IMR-90 (cell line): ENCODE results near the gene DNAJC28. TPM values are rescaled to one million over a fixed set of nuclear protein-coding genes. Genes with fewer than 3 reads are reported as not detected.

Experiments used
- ATAC-seq: fragments of 200-7000 bp; cut with Tn5 transposase; 2 replicates; pipeline ENCODE4 v1.9.1; 2020; ENCODE audit warnings: low read depth, mild to moderate bottlenecking, moderate library complexity
- BruUV-seq: library from RNA; stranded (reverse); fragments of 400-500 nt; replicated peaks from 2 replicates; lab custom pipeline; 2021; lab: Mats Ljungman, UMichigan
- CTCF ChIA-PET: fragments of 300-600 bp; formaldehyde crosslinking; extraction: SDS; loops from one replicate; lab custom pipeline; 2021; ENCODE audit warnings: antibody characterized with exemption; lab: Yijun Ruan, JAX
- POLR2A ChIA-PET: fragments of 300-600 bp; sonication (Branson Sonifier 250); formaldehyde crosslinking; loops from one replicate; lab custom pipeline; 2022; ENCODE audit warnings: antibody characterized with exemption; ENCODE audit not compliant: unreplicated experiment; lab: Charles Lee
- DNase-seq: peaks from one replicate; pipeline ENCODE4 v3.0.0; 2013
- H2AFZ ChIP-seq: replicated peaks from 2 replicates; pipeline ENCODE3; 2013; ENCODE audit warnings: low read length, mild to moderate bottlenecking; ENCODE audit not compliant: poor library complexity
- H2AK5ac ChIP-seq: 2 replicates; pipeline ENCODE4 v1.6.1; 2013; ENCODE audit warnings: low read depth, low read length, inconsistent platforms
- H2AK9ac ChIP-seq: replicated peaks from 2 replicates; pipeline ENCODE3; 2013; ENCODE audit warnings: mild to moderate bottlenecking, low read depth, low read length, moderate library complexity; ENCODE audit not compliant: poor library complexity
- H2BK120ac ChIP-seq: 2 replicates; pipeline ENCODE4 v1.6.1; 2013; ENCODE audit warnings: low read depth, low read length, inconsistent platforms
- H2BK15ac ChIP-seq: 3 replicates; pipeline ENCODE4 v1.6.1; 2013; ENCODE audit warnings: low read depth, low read length, inconsistent platforms
- H2BK20ac ChIP-seq: 2 replicates; pipeline ENCODE4 v1.6.1; 2013; ENCODE audit warnings: low read depth, mild to moderate bottlenecking, inconsistent platforms, low read length, moderate library complexity
- H2BK5ac ChIP-seq: 2 replicates; pipeline ENCODE4 v1.6.1; 2013; ENCODE audit warnings: mild to moderate bottlenecking, low read depth, low read length, inconsistent platforms; ENCODE audit not compliant: poor library complexity, severe bottlenecking
- H3K14ac ChIP-seq: replicated peaks from 2 replicates; pipeline ENCODE4 v1.6.1; 2013; ENCODE audit warnings: low read depth, low read length, inconsistent platforms
- H3K18ac ChIP-seq: 2 replicates; pipeline ENCODE4 v1.6.1; 2013; ENCODE audit warnings: low read depth, low read length, control low read depth
- H3K23ac ChIP-seq: 2 replicates; pipeline ENCODE4 v1.6.1; 2013; ENCODE audit warnings: low read depth, low read length, inconsistent platforms
- H3K27ac ChIP-seq: 2 replicates; pipeline ENCODE4 v1.5.1; 2013; ENCODE audit warnings: mild to moderate bottlenecking, control low read depth, low read length; ENCODE audit not compliant: insufficient read depth
- H3K27me3 ChIP-seq: 2 replicates; pipeline ENCODE4 v1.6.1; 2013; ENCODE audit warnings: low read length; ENCODE audit not compliant: control insufficient read depth, insufficient read depth
- H3K36me3 ChIP-seq: 2 replicates; pipeline ENCODE4 v1.6.1; 2013; ENCODE audit warnings: low read length, mixed read lengths; ENCODE audit not compliant: control insufficient read depth, insufficient read depth
- H3K4ac ChIP-seq: 2 replicates; pipeline ENCODE4 v1.6.1; 2013; ENCODE audit warnings: low read depth, low read length, inconsistent platforms
- H3K4me1 ChIP-seq: 2 replicates; pipeline ENCODE4 v1.6.1; 2013; ENCODE audit warnings: low read length, mixed read lengths; ENCODE audit not compliant: control insufficient read depth, insufficient read depth
- H3K4me2 ChIP-seq: 2 replicates; pipeline ENCODE4 v1.6.1; 2013; ENCODE audit warnings: low read depth, mild to moderate bottlenecking, control low read depth, low read length, moderate library complexity
- H3K4me3 ChIP-seq: 2 replicates; pipeline ENCODE4 v1.5.1; 2013; ENCODE audit warnings: low read depth, mild to moderate bottlenecking, control low read depth, low read length, moderate library complexity; ENCODE audit not compliant: insufficient read depth
- H3K56ac ChIP-seq: 2 replicates; pipeline ENCODE4 v1.6.1; 2013; ENCODE audit warnings: low read length, inconsistent platforms; ENCODE audit not compliant: insufficient read depth; ENCODE audit errors: extremely low read depth
- H3K79me1 ChIP-seq, 2 experiments: 2 replicates each; pipeline ENCODE4 v1.6.1; 2013; ENCODE audit warnings: low read length in 2 of 2, inconsistent platforms in 1 of 2, low read depth in 1 of 2
- H3K9ac ChIP-seq: 2 replicates; pipeline ENCODE4 v1.6.1; 2013; ENCODE audit warnings: low read depth, low read length, control low read depth
- H3K9me1 ChIP-seq: 2 replicates; pipeline ENCODE4 v1.6.1; 2013; ENCODE audit warnings: low read length, inconsistent platforms; ENCODE audit not compliant: insufficient read depth
- H3K9me3 ChIP-seq: 2 replicates; pipeline ENCODE4 v1.6.1; 2013; ENCODE audit warnings: low read length; ENCODE audit not compliant: control insufficient read depth, insufficient read depth
- H4K20me1 ChIP-seq: 2 replicates; pipeline ENCODE4 v1.6.1; 2013; ENCODE audit warnings: low read length, inconsistent platforms; ENCODE audit not compliant: insufficient read depth
- H4K5ac ChIP-seq: 2 replicates; pipeline ENCODE4 v1.6.1; 2013; ENCODE audit warnings: mild to moderate bottlenecking, low read depth, low read length, control low read depth
- H4K8ac ChIP-seq, 2 experiments: 2 replicates each; pipeline ENCODE4 v1.6.1; 2013; ENCODE audit warnings: low read depth in 2 of 2, low read length in 2 of 2, control low read depth in 1 of 2, inconsistent platforms in 1 of 2
- H4K91ac ChIP-seq: 2 replicates; pipeline ENCODE4 v1.6.1; 2013; ENCODE audit warnings: low read depth, low read length, inconsistent platforms; ENCODE audit not compliant: insufficient read depth
- CEBPB ChIP-seq: IDR thresholded peaks from 2 replicates; pipeline ENCODE4 v1.6.1; 2012; ENCODE audit warnings: low read depth, low read length, improper control_type of control experiment
- NFE2L2 ChIP-seq: fragments of 150-350 bp; IDR thresholded peaks from 2 replicates; pipeline ENCODE4 v1.6.1; 2016; ENCODE audit warnings: low read depth, mild to moderate bottlenecking, low read length
- SMC3 ChIP-seq: fragments of 150-350 bp; IDR thresholded peaks from 2 replicates; pipeline ENCODE4 v1.6.1; 2016; ENCODE audit warnings: low read depth, mild to moderate bottlenecking, antibody characterized with exemption, low read length, moderate library complexity
- WGBS, 2 experiments: methylation state at CpG; one replicate each; pipeline versions ENCODE4 v1.1.5 to v1.1.7; 2013; ENCODE audit warnings: missing lambda C conversion rate in 2 of 2; ENCODE audit not compliant: insufficient read length in 1 of 2; ENCODE audit errors: extremely low coverage in 2 of 2; 5-methylcytosine and 5-hydroxymethylcytosine counted together
- dilution Hi-C: fragments of 300-500 bp; cut with HindIII; formaldehyde crosslinking; loops from one replicate; pipeline ENCODE4 v1.14.3; 2018; ENCODE audit warnings: low sequenced_read_pairs; ENCODE audit not compliant: unreplicated experiment
- in situ Hi-C: fragments of 300-500 bp; cut with MboI; formaldehyde crosslinking; loops from 3 replicates; pipeline ENCODE4 v1.14.3; 2019; ENCODE audit warnings: low sequenced_read_pairs, inconsistent platforms, mixed read lengths
- intact Hi-C: fragments of 100-400 bp; cut with micrococcal nuclease; formaldehyde crosslinking; loops from 2 replicates; pipeline ENCODE4 v1.10.0; 2022
- polyA plus RNA-seq, 3 experiments: library from polyadenylated mRNA; depleted of rRNA; stranded (reverse); fragments of >200 nt; gene quantifications; 2 replicates each; pipeline ENCODE4 v1.2.3, GENCODE V29; 2012; ENCODE audit warnings: low replicate concordance in 1 of 3
- total RNA-seq: library from RNA; depleted of rRNA; stranded (reverse); fragments of >200 nt; gene quantifications from 2 replicates; pipeline ENCODE4 v1.2.3, GENCODE V29; 2012

Gene DNAJC28
- total and polyA plus RNA-seq, 2 of the 4 experiments (the other 2 are of a cell fraction), result 0.54 to 0.65 TPM

- Histone ChIP-seq H2AK5ac (peak overlapping the region; percentile 59; the same call in 1 of the 2 replicates), H4K20me1 (peaks cover 33% of the 10 kb centered on the region), H3K4me3 (peak overlapping the region; percentile 70), H3K4me1 (no peaks in the 10 kb centered on the region), H2BK120ac (no peak overlapping the region), H2BK20ac (no peak overlapping the region), H4K8ac (peak overlapping the region; percentile 87 to 89), H3K79me1 (peaks cover 5 to 40% of the 10 kb centered on the region in 2 experiments; a peak in 3 of 4 replicates), H2AFZ (peak overlapping the region; percentile 69), H4K91ac (peak overlapping the region; percentile 63; the same call in 1 of the 2 replicates), H3K23ac (peak overlapping the region; percentile 85), H3K14ac (peak overlapping the region; percentile 85; the same call in 1 of the 2 replicates), H3K27me3 (no peaks in the 10 kb centered on the region), H3K18ac (no peak overlapping the region), H3K9me3 (no peaks in the 10 kb centered on the region), H2BK15ac (no peak overlapping the region), H3K4ac (peak overlapping the region; percentile 71), H3K4me2 (peak overlapping the region; percentile 95), H3K9me1 (no peaks in the 10 kb centered on the region), H3K9ac (peak overlapping the region; percentile 82), H2BK5ac (peak overlapping the region; percentile 74), H2AK9ac (peak overlapping the region; percentile 94), H4K5ac (peak overlapping the region; percentile 31; the same call in 1 of the 2 replicates), H3K27ac (peak overlapping the region; percentile 56), H3K56ac (peak overlapping the region; percentile 89), H3K36me3 (peaks cover 11% of the 10 kb centered on the region)
- POLR2A ChIA-PET, result no interaction called here
- dilution Hi-C loops (no loop called here), in situ Hi-C loops (no loop called here), intact Hi-C loops (no loop called here)
- no peak for TF ChIP-seq SMC3
- no peak for TF ChIP-seq NFE2L2
- TF ChIP-seq CEBPB, result peak; percentile 50
- ATAC-seq (no peak), DNase-seq (peak; percentile 39)
- WGBS, 2 experiments, result 78% methylated on average over 6 of the region's 19 CpGs; no CpG with 5 or more reads in 1 of the 2 experiments
- no TSS peak for BruUV-seq
- CTCF ChIA-PET, result interaction anchor here (0.6 kb wide), 1 partner anchor 154 kb away, joined by 5 read pairs; no protein-coding TSS in a partner anchor
These were observed 49.7 kb upstream of the DNAJC28 start for GRCh38 chr21:33541105-33541711.
